Hepatocyte (in vitro differentiated cells): ENCODE results near the gene DCAF17. TPM values are rescaled to one million over a fixed set of nuclear protein-coding genes. Genes with fewer than 3 reads are reported as not detected.

Experiments used
- DNase-seq: peaks from one replicate; pipeline ENCODE4 v3.0.0-alpha.2; 2016; ENCODE audit warnings: low spot score
- H2AFZ ChIP-seq: fragments of 200-600 bp; sonication (generic); 2 replicates; pipeline ENCODE4 v1.6.0; 2016; ENCODE audit warnings: antibody characterized with exemption, mild to moderate bottlenecking
- H3K27ac ChIP-seq: fragments of 200-600 bp; sonication (generic); 2 replicates; pipeline ENCODE4 v1.5.1; 2016; ENCODE audit warnings: mild to moderate bottlenecking
- H3K27me3 ChIP-seq: fragments of 200-600 bp; sonication (generic); 2 replicates; pipeline ENCODE4 v1.6.1; 2016
- H3K36me3 ChIP-seq: fragments of 200-600 bp; sonication (generic); replicated peaks from 2 replicates; pipeline ENCODE4 v1.5.1; 2016; ENCODE audit warnings: low read depth; ENCODE audit not compliant: insufficient read depth
- H3K4me1 ChIP-seq: fragments of 200-600 bp; sonication (generic); 2 replicates; pipeline ENCODE4 v1.5.1; 2016; ENCODE audit warnings: mild to moderate bottlenecking, moderate library complexity; ENCODE audit not compliant: insufficient read depth
- H3K4me2 ChIP-seq: fragments of 200-600 bp; sonication (generic); 2 replicates; pipeline ENCODE4 v1.6.0; 2016
- H3K4me3 ChIP-seq: fragments of 200-600 bp; sonication (generic); 2 replicates; pipeline ENCODE4 v1.5.1; 2016; ENCODE audit warnings: mild to moderate bottlenecking
- H3K79me2 ChIP-seq: fragments of 200-600 bp; sonication (generic); 2 replicates; pipeline ENCODE4 v1.6.0; 2017; ENCODE audit warnings: mild to moderate bottlenecking
- H3K9me2 ChIP-seq: fragments of 200-600 bp; sonication (generic); replicated peaks from 2 replicates; pipeline ENCODE4 v1.6.0; 2017; ENCODE audit warnings: mild to moderate bottlenecking; ENCODE audit not compliant: insufficient read depth
- H3K9me3 ChIP-seq: fragments of 200-600 bp; sonication (generic); 2 replicates; pipeline ENCODE4 v1.5.1; 2016; ENCODE audit warnings: low read depth, mild to moderate bottlenecking
- H4K20me1 ChIP-seq: fragments of 200-600 bp; sonication (generic); 2 replicates; pipeline ENCODE4 v1.6.0; 2016; ENCODE audit warnings: mild to moderate bottlenecking; ENCODE audit not compliant: insufficient read depth, poor library complexity, severe bottlenecking
- CTCF ChIP-seq: fragments of 200-600 bp; sonication (generic); IDR thresholded peaks from 2 replicates; pipeline ENCODE4 v1.5.1; 2016; ENCODE audit warnings: antibody characterized with exemption, mild to moderate bottlenecking; ENCODE audit not compliant: poor library complexity
- EZH2 ChIP-seq: fragments of 200-600 bp; sonication (generic); IDR thresholded peaks from 2 replicates; pipeline ENCODE4 v1.6.1; 2016; ENCODE audit warnings: antibody characterized with exemption, mild to moderate bottlenecking, borderline replicate concordance
- EZH2phosphoT487 ChIP-seq: fragments of 200-600 bp; sonication (generic); IDR thresholded peaks from one replicate; pipeline ENCODE4 v1.6.1; 2018; ENCODE audit warnings: antibody characterized with exemption, mild to moderate bottlenecking, low read depth, moderate library complexity; ENCODE audit not compliant: unreplicated experiment, severe bottlenecking
- WGBS: methylation state at CpG from one replicate; pipeline ENCODE4 v1.1.6; 2016; ENCODE audit warnings: low lambda C conversion rate; ENCODE audit errors: missing lambda C conversion rate; 5-methylcytosine and 5-hydroxymethylcytosine counted together
- polyA plus RNA-seq: library from polyadenylated mRNA; unstranded; fragments of >200 nt; fragmentation: Nextera tagmentation; extraction: Ambion mirVana; gene quantifications from 2 replicates; pipeline ENCODE4 v1.2.1, GENCODE V29; 2016
- total RNA-seq: library from RNA; depleted of rRNA; stranded (reverse); fragments of >200 nt; gene quantifications from 2 replicates; pipeline ENCODE4 v1.2.3, GENCODE V29; 2014

The DCAF17 gene
- total and polyA plus RNA-seq, 2 experiments from 2014 or later, result 2.7 to 12.0 TPM

GRCh38 chr2:171523088-171524017, 89.3 kb downstream of the DCAF17 start:
- Histone ChIP-seq H3K4me2 (peak overlapping the region; percentile 92), H4K20me1 (no peaks in the 10 kb centered on the region), H3K79me2 (peaks cover 26% of the 10 kb centered on the region), H2AFZ (peak overlapping the region; percentile 92), H3K4me3 (peak overlapping the region; percentile 95), H3K27ac (peak overlapping the region; percentile 83), H3K4me1 (peaks cover 14% of the 10 kb centered on the region), H3K36me3 (no peaks in the 10 kb centered on the region), H3K9me2 (no peaks in the 10 kb centered on the region), H3K9me3 (no peaks in the 10 kb centered on the region), H3K27me3 (peaks cover 36% of the 10 kb centered on the region)
- TF ChIP-seq EZH2 (peak; percentile 65), CTCF (no peak), EZH2phosphoT487 (no peak)
- under 1% methylated on average over 58 of the region's 62 CpGs for whole genome bisulfite sequencing
- peak; percentile 65 for DNase-seq

GRCh38 chr2:171524018-171524401, 90.0 kb downstream of the DCAF17 start:
- Histone ChIP-seq H2AFZ (peak overlapping the region; percentile 92), H3K4me3 (peak overlapping the region; percentile 95), H4K20me1 (no peaks in the 10 kb centered on the region), H3K4me1 (peaks cover 14% of the 10 kb centered on the region), H3K4me2 (peak overlapping the region; percentile 92), H3K9me2 (no peaks in the 10 kb centered on the region), H3K27ac (peak overlapping the region; percentile 83), H3K27me3 (peaks cover 36% of the 10 kb centered on the region), H3K79me2 (peaks cover 29% of the 10 kb centered on the region), H3K36me3 (no peaks in the 10 kb centered on the region), H3K9me3 (no peaks in the 10 kb centered on the region)
- WGBS, result 23% methylated on average over 6 of the region's 6 CpGs
- TF ChIP-seq EZH2 (no peak), CTCF (no peak), EZH2phosphoT487 (no peak)
- DNase-seq, result peak; percentile 13

GRCh38 chr2:171529914-171530313, 95.9 kb downstream of the DCAF17 start:
- H3K4me3 ChIP-seq, result no peak overlapping the region
- H3K4me2 ChIP-seq, result no peak overlapping the region
- H3K79me2 ChIP-seq, result peaks cover 27% of the 10 kb centered on the region
- H3K27me3 ChIP-seq, result peaks cover 7% of the 10 kb centered on the region
- H3K9me2 ChIP-seq, result no peaks in the 10 kb centered on the region
- no peaks in the 10 kb centered on the region for H4K20me1 ChIP-seq
- TF ChIP-seq EZH2phosphoT487, result no peak
- peak; percentile 27 for TF ChIP-seq CTCF
- TF ChIP-seq EZH2, result no peak
- no peaks in the 10 kb centered on the region for H3K9me3 ChIP-seq
- no peak for DNase-seq
- H3K4me1 ChIP-seq, result no peaks in the 10 kb centered on the region
- H3K36me3 ChIP-seq, result no peaks in the 10 kb centered on the region
- 100% methylated on average over 1 of the region's 1 CpG for WGBS
- no peak overlapping the region for H3K27ac ChIP-seq
- no peak overlapping the region for H2AFZ ChIP-seq
